GM21825 (cell line): Measurements from ENCODE around the gene NLRP5.

ENCODE experiments used
- ATAC-seq: cut with Tn5 transposase; IDR thresholded peaks from one replicate; pipeline ENCODE4 v1.9.1; 2021; ENCODE audit warnings: mild to moderate bottlenecking, moderate library complexity; ENCODE audit not compliant: unreplicated experiment

NLRP5 gene

DNA sequence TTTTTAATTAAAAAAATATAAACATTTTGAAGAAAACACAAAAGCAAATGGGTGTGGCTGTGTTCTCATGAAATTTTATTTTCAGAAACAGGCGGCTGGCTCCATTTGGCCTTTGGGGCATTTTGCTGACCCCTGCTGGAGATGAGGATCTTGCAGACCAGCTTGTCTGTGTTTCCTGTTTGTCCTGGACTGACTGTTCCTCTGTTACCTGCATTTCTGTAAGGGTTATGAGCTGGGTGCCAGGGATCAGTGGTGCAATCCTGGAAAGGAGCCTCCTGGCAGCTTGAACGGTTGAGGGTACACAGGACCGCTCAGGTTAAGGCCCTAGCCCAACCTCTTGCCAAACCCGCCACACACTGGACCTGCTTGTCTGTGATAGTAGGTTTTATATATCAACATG is 84.6 kb downstream of the NLRP5 start:
- ATAC-seq = no peak

DNA sequence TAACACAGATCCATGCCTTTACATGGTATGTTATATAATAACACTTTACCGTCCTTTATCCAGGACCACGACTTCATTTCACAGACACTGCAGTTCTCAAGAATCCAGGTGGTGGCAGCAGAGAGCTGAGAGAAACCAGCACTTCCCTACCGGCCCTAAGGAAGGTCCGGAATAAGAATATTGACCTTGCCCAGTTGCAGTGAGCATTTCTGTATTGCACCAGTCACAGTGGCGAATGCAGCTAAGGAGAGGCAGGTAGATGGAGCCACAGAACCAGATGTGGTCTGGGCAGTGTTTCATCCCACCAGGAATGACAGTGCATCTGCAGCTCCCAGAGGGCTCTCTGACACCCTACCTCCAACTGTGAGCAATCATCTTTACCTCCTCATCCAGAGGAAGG is 89.9 kb downstream of the NLRP5 start:
- no peak for ATAC-seq

DNA sequence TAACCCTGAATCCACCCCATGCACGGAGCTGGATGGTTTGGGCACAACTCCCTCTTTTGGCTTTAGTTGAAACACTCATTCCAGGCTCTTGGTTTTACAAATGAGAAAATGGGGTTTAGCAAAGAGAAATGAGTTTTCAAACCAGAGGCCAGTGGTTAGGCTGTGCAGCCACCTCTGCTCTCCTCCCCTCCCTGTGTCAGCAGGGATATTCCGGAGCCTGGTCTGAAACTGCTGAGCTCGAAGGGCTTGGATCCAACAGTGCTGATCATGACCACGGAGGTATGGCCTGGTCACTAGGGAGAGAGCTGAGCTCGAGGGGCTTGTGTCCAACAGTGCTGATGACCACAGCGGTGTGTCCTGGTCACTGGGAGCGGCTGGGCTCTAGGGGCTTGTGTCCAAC is 93.0 kb downstream of the NLRP5 start:
- ATAC-seq = no peak

DNA sequence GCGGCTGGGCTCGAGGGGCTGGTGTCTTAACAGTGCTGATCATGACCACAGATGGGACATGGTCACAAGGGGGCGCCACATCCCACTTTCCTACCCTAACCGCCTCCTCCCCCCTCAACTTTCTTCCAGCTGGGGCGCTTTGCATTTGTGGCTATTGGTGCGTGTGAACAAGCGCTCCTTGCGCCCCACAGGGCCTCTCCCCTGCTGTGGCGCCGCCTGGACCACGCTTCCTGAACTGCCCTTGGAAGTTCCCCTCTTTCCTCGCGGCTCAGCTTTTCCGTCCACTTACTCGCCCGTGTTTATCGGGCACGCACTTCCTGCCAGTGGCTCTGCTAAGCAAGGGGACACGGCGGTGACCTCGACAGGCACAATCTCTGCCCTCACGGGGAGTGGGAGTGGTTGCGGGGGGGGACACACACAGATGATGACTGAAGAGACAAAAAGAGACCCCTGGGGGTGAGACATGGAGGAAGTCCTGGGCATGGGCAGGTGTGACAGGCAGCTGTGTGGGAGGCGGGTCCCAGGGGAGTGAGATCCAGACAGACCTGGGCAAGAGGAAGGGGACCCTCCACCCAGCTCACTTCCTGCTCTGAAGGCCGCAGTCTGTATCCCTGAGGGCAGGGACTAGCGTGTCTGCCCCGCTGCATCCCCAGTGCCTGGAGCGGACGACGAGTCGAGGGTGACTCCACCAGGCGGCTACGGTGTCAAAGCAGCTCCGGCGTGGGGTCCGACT is 94.3 kb downstream of the NLRP5 start:
- ATAC-seq = peak; percentile 74

DNA sequence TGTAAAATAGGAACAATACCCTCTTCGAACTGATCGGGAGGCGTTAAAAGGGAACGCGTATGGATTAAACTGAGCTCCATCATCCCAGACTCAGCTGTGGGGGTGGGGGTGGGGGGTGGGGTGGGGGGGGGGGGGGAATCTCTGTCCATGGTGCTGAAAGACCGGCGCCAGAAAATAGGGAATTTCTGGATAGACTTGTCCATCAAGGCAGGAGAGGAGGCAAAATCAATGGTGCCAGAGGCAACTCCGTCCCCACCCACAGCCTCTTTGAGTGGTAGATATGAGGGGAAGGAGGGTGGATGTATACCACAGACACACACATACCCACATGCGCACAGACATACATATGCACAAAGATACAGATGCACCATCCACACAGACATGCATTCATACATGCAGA is 97.1 kb downstream of the NLRP5 start:
- ATAC-seq = no peak

- ATAC-seq = no peak
Measured at GRCh38 chr19:56084835-56085536, 98.4 kb downstream of the NLRP5 start.

GRCh38 chr19:56085571-56086275 is 99.1 kb downstream of the NLRP5 start:
- ATAC-seq = no peak

- ATAC-seq = no peak
Measured at GRCh38 chr19:56086671-56087430, 100.3 kb downstream of the NLRP5 start.

- ATAC-seq = no peak
Measured at GRCh38 chr19:56087647-56088496, 101.3 kb downstream of the NLRP5 start.

GRCh38 chr19:56088497-56089215 is 102.1 kb downstream of the NLRP5 start:
- no peak for ATAC-seq

- no peak for ATAC-seq
Measured at GRCh38 chr19:56089344-56089743, 102.8 kb downstream of the NLRP5 start.

DNA sequence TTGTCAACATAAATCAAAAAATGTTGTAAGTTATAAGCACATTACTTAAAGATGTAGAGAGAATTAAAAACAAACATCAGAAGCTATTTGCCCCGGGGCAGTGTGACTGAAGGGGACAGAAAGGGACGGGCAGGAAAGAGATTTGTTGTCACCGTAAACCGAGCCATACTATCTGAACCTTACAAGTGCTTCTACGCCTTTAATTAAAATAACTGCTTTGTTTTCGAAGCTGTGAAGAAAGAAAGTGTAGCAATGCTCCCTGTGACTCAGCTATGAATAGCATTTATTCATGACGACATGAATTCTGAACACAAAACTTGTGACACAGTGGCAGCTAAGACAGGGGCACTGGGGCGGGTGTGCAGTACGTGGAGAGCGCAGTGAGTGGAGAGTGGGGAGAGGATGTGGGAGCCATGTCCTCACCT is 104.5 kb downstream of the NLRP5 start:
- ATAC-seq = no peak

DNA sequence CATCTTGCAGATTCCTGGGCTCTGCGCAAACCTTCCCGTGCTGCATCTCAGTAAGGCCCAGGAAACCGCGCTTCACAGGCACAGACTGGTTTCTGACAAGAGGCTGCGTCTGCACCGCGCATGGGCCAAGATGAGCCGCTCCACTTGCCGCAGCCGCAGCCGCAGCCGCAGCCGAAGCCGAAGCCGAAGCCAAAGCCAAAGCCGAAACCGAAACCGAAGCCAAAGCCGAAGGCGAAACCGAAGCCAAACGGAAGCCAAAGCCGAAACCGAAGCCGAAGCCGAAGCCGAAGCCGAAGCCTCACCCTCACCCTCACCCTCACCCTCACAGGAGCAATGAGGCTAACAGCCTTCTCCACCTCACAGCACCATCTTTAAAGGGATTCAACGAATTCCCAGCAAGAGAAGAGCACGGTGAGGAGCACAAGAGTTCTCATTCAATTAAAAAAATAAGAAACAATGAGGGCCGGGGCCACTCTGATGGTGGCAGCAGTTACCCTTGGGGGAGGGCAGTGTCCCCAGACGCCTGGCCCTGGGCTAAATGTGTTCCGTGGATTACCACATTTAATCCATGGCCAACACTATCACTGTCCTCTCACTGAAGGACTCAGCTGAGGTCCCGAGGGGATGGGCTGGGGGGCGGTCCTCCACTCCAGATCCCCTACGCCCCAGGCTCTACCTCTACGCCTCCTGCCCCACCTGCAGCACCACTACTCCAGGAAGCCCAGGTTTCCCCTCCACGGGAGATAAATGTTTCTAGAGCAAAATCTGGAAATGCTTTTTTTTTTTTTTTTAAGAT is 105.4 kb downstream of the NLRP5 start:
- ATAC-seq = no peak

DNA sequence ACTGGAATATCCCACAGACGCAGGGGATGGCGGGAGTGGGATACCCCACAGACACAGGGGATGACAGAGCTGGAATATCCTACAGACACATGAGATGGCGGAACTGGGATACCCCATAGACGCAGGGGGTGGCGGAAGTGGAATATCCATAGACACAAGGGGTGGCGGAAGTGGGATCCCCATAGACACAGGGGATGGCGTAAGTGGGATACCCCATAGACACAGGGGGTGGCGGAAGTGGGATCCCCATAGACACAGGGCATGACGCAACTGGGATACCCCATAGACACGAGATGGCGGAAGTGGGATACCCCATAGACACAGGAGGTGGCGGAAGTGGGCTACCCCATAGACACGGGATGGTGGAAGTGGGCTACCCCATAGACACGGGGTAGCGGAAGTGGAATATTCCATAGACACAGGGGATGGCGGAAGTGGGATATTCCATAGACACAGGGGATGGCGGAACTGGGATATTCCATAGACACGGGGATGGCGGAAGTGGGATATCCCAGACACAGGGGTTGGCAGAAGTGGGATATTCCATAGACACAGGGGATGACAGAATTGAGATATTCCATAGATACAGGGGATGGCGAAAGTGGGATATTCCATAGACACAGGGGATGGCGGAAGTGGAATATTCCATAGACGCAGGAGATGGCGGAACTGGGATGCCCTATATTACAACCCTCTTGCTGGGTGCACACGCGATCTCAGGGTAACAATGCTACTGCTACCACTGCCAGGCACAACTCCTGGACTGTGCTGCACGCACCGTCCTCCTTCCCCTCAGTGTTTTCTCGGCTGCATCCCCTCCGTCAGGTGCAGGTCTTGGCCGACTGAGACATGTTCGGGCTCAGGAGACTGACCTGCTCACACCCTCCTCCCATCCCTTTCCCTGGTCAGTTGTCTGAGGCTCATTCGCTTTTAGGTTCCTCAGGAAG is 106.4 kb downstream of the NLRP5 start:
- no peak for ATAC-seq

DNA sequence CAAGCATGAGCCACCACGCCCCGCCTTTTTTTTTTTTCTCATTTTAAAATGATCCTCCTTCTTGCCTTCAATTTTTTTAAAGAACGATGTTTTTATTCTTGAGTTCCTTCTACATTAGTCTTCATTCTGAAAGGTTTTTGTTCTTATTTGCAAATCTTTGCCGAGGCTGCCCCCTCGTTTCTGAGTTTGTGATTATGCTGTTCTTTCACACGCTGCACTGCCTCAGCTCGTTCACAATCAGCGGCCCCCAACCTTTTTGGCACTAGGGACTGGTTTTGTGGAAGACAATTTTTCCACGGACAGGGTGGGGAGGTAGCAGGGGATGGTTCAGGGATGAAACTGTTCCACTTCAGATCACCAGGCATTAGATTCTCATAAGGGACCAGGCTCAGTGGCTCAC is 107.9 kb downstream of the NLRP5 start:
- no peak for ATAC-seq

DNA sequence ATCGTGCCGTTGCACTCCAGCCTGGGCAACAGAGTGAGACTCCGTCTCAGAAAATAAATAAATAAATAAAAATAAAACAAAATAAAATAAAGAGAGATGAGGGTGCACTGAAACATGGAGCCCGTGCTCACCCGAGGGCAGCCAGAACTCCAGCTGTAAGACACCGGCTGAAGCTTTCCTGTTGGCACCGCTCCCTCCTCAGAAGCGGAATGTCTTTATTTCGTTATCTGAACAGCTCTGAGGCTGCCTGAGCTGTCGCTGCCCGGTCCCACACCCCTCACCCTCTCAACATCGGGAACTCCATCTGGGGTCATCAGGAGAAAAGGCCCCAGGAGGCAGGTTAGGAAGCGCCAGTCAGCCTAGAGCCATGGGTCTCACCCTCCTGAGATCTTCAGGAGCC is 110.1 kb downstream of the NLRP5 start:
- no peak for ATAC-seq

DNA sequence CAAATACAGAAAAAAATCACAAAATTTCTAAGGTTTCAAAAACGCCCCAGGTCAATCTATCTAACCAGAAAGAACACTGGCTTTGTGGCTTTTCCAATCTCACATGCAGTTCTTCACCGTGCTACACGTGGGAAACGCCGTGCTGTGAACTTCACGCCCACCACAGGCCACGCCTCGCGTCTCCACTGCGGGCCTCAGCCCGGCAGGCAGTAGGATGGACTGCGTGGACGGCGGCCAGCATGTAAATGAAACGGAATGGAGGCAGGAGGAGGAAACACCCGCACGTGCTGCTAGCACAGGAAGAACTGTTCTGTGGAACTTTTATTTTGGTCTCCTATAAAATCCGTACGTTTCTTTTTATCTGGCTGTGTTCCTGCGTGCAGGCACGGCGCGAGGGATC is 110.7 kb downstream of the NLRP5 start:
- ATAC-seq = no peak

DNA sequence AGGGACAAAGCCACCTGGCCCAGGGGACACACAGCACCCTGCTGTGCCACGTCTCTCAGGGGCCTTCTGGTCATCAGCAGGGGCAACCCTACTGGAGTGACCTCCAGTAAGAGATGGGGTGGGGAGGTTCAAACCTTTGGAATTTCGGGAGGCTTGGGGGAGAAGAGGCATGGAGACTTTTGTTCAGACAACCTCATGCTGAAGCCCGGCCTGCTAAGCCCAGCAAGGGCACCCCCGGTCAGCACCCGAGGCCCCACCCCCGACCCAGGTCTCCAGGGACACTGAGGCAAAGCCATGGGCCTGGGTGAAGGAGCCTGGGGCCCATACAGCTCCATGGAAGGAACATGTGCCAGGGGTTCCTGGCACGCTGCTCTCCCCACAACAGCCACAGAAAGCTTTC is 111.2 kb downstream of the NLRP5 start:
- no peak for ATAC-seq
